GM12891 (cell line): ENCODE measurements around the gene ROR1.

Experiments used
- PAX5 ChIP-seq: IDR thresholded peaks from 2 replicates; pipeline ENCODE4 v1.6.1; 2011; ENCODE audit warnings: low read length, moderate library complexity, mild to moderate bottlenecking; ENCODE audit not compliant: insufficient read depth, severe bottlenecking
- POLR2A ChIP-seq: IDR thresholded peaks from 2 replicates; pipeline ENCODE4 v1.6.1; 2011; ENCODE audit warnings: low read depth, low read length, control low read depth
- POLR2AphosphoS5 ChIP-seq: IDR thresholded peaks from 2 replicates; pipeline ENCODE4 v1.6.1; 2011; ENCODE audit warnings: low read depth, low read length, control low read depth
- SPI1 ChIP-seq: IDR thresholded peaks from 2 replicates; pipeline ENCODE4 v1.6.1; 2011; ENCODE audit warnings: low read depth, low read length, control low read depth
- TAF1 ChIP-seq: IDR thresholded peaks from 2 replicates; pipeline ENCODE4 v1.6.1; 2011; ENCODE audit warnings: low read depth, low read length, control low read depth

- TF ChIP-seq POLR2AphosphoS5 (no peak), POLR2A (no peak), SPI1 (no peak), TAF1 (no peak), PAX5 (no peak)
These were observed 144.7 kb downstream of the ROR1 start for GRCh38 chr1:63918418-63918945.
